Natural killer cell (primary cell): ENCODE data around the gene TRIM3. TPM values are rescaled to one million over a fixed set of nuclear protein-coding genes. Genes with fewer than 3 reads are reported as not detected.

Experiments used
- ATAC-seq, 3 donors: fragments of 150-1000 bp in 2 of 3; fragments of 200-7000 bp in 1 of 3; cut with Tn5 transposase; 1 replicate in 1 of 3; 2 replicates in 2 of 3; pipeline ENCODE4 v1.10.0; 2021; ENCODE audit warnings: mild to moderate bottlenecking in 2 of 3, moderate library complexity in 2 of 3
- DNase-seq, 2 donors: peaks; one replicate each; pipeline versions ENCODE4 v3.0.0 to v3.0.0-alpha.2; 2013 to 2021; ENCODE audit warnings: mixed read lengths in 1 of 2
- H3K27ac ChIP-seq: one replicate; pipeline ENCODE4 v1.5.1; 2013; ENCODE audit warnings: mild to moderate bottlenecking, low read length
- H3K27me3 ChIP-seq: one replicate; pipeline ENCODE4 v1.6.1; 2013; ENCODE audit warnings: low read length; ENCODE audit not compliant: control insufficient read depth, insufficient read depth
- H3K36me3 ChIP-seq: one replicate; pipeline ENCODE4 v1.6.1; 2013; ENCODE audit warnings: low read length; ENCODE audit not compliant: control insufficient read depth, insufficient read depth
- H3K4me1 ChIP-seq: one replicate; pipeline ENCODE4 v1.6.1; 2013; ENCODE audit warnings: low read length; ENCODE audit not compliant: control insufficient read depth, insufficient read depth
- H3K4me3 ChIP-seq: one replicate; pipeline ENCODE4 v1.5.1; 2013; ENCODE audit warnings: low read length
- H3K9me3 ChIP-seq: one replicate; pipeline ENCODE4 v1.6.1; 2013; ENCODE audit warnings: low read length; ENCODE audit not compliant: control insufficient read depth, insufficient read depth
- H3K27ac Mint-ChIP-seq, 2 donors: one replicate each; pipeline ENCODE4 v1.8.0; 2022; ENCODE audit warnings: mild to moderate bottlenecking in 2 of 2, mixed read lengths in 2 of 2, moderate library complexity in 1 of 2
- H3K27me3 Mint-ChIP-seq, 2 donors: one replicate each; pipeline ENCODE4 v1.8.0; 2022; ENCODE audit warnings: low read depth in 2 of 2, mixed read lengths in 2 of 2
- H3K36me3 Mint-ChIP-seq: one replicate; pipeline ENCODE4 v1.8.0; 2022; ENCODE audit warnings: mixed read lengths
- H3K4me1 Mint-ChIP-seq, 2 donors: one replicate each; pipeline ENCODE4 v1.8.0; 2022; ENCODE audit warnings: mixed read lengths in 2 of 2
- H3K4me3 Mint-ChIP-seq: one replicate; pipeline ENCODE4 v1.8.0; 2022; ENCODE audit warnings: mild to moderate bottlenecking, moderate library complexity, mixed read lengths
- H3K9me3 Mint-ChIP-seq, 2 donors: one replicate each; pipeline ENCODE4 v1.8.0; 2022; ENCODE audit warnings: mixed read lengths in 2 of 2
- WGBS: methylation state at CpG from one replicate; pipeline ENCODE4 v1.1.7; 2013; ENCODE audit warnings: missing lambda C conversion rate; ENCODE audit not compliant: insufficient coverage; 5-methylcytosine and 5-hydroxymethylcytosine counted together
- intact Hi-C: fragments of 100-400 bp; cut with micrococcal nuclease; formaldehyde crosslinking; loops from one replicate; pipeline ENCODE4 v1.14.2; 2022
- total RNA-seq, 4 donors: library from RNA; stranded (reverse); fragments of 120-200 nt in 1 of 4; gene quantifications; one replicate each; pipeline versions ENCODE4 v1.2.3 to v1.2.4, GENCODE V29; 2013 to 2022
- TF ChIP-seq, protein P1 (sequence below): fragments of 200-600 bp; IDR thresholded peaks from one replicate; pipeline ENCODE4 v1.8.0; 2022; ENCODE audit warnings: antibody characterized with exemption

The TRIM3 gene
- total RNA-seq, 3 donors from 2014 or later (not counting 1 experiment from before 2014, with no cell fraction given), result 26.4 to 30.9 (median 26.5) TPM

DNA sequence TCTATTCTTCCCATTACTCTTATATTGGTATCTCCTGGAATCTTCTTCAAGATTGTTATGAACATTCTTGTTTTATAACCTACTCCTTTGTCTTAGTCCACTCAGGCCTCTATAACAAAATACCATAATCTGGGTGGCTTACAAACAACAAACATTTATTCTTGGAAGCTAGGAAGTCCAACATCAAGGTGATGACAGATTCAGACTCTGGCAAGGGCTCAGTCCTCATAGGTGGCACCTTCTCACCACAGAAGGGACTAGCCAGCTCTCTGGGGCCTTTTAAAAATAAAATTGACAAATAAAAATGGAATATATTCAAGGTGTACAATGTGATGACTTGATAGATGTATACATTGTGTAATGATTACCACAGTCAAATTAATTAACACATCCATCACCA lies 43.1 kb upstream of the TRIM3 start:
- Histone ChIP-seq H3K36me3 (peaks cover 23% of the 10 kb centered on the region), H3K4me1 (no peaks in the 10 kb centered on the region), H3K9me3 (no peaks in the 10 kb centered on the region), H3K4me3 (no peak overlapping the region), H3K27ac (no peak overlapping the region), H3K27me3 (no peaks in the 10 kb centered on the region)
- H3K27me3 Mint-ChIP-seq, result no peaks in the 10 kb centered on the region
- no peak overlapping the region for H3K27ac Mint-ChIP-seq
- no peak overlapping the region for H3K4me3 Mint-ChIP-seq
- no peak for DNase-seq
- ATAC-seq, result no peak
- TF ChIP-seq, protein P1, sequence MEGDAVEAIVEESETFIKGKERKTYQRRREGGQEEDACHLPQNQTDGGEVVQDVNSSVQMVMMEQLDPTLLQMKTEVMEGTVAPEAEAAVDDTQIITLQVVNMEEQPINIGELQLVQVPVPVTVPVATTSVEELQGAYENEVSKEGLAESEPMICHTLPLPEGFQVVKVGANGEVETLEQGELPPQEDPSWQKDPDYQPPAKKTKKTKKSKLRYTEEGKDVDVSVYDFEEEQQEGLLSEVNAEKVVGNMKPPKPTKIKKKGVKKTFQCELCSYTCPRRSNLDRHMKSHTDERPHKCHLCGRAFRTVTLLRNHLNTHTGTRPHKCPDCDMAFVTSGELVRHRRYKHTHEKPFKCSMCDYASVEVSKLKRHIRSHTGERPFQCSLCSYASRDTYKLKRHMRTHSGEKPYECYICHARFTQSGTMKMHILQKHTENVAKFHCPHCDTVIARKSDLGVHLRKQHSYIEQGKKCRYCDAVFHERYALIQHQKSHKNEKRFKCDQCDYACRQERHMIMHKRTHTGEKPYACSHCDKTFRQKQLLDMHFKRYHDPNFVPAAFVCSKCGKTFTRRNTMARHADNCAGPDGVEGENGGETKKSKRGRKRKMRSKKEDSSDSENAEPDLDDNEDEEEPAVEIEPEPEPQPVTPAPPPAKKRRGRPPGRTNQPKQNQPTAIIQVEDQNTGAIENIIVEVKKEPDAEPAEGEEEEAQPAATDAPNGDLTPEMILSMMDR, result no peak
- intact Hi-C loops, result no loop called here
- H3K4me1 Mint-ChIP-seq, result no peaks in the 10 kb centered on the region
- H3K36me3 Mint-ChIP-seq, result peaks cover 23% of the 10 kb centered on the region
- H3K9me3 Mint-ChIP-seq, result no peaks in the 10 kb centered on the region

DNA sequence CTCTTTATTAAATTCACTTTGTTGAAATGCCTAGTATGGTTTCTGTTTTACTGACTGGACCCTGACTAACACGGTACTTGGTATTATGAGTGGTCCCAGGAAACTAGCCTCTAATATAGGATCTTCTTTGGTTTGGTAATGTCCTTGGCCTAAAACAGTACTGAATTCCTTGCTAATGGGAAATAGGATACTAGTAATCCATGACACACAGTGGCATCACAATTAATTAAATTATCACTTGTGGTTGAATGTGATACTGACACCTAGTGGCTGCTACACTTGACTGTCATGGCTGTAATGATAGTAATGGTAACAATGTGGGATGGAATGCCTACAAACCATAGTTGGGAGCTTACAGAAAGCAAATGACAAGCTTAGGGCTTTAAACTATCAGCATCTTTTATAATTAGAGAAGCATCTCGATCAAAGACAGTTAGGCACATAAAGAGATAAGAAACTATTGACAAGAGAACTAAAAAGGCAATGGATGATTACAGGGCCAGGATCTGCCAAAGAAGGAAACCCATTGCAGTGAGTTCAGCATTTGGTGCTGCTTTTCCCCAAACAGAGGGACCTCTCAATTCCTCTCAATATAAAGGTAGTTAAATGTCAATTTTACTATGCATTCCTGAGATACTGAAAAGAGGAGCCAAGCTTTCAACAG lies 32.0 kb upstream of the TRIM3 start:
- no peak overlapping the region for H3K27ac ChIP-seq
- peak overlapping the region in 1 of 2 donors; percentile 37 for H3K27ac Mint-ChIP-seq
- H3K9me3 Mint-ChIP-seq, result no peaks in the 10 kb centered on the region
- H3K27me3 ChIP-seq, result no peaks in the 10 kb centered on the region
- ATAC-seq (peak; percentile 64 to 73 (median 72)), DNase-seq (peak in 1 of 2 donors; percentile 68)
- TF ChIP-seq, protein P1, result peak; percentile 69
- no peaks in the 10 kb centered on the region for H3K27me3 Mint-ChIP-seq
- peaks cover 19% of the 10 kb centered on the region for H3K36me3 ChIP-seq
- intact Hi-C loops, result loop anchor here (1.0 kb wide), 1 partner anchor 126 kb away; no protein-coding TSS in a partner anchor
- no peak overlapping the region for H3K4me3 Mint-ChIP-seq
- peaks cover 15% of the 10 kb centered on the region for H3K36me3 Mint-ChIP-seq
- no peaks in the 10 kb centered on the region for H3K4me1 Mint-ChIP-seq
- H3K9me3 ChIP-seq, result no peaks in the 10 kb centered on the region
- no peak overlapping the region for H3K4me3 ChIP-seq
- WGBS, result 62% methylated on average over 2 of the region's 2 CpGs
- H3K4me1 ChIP-seq, result no peaks in the 10 kb centered on the region

DNA sequence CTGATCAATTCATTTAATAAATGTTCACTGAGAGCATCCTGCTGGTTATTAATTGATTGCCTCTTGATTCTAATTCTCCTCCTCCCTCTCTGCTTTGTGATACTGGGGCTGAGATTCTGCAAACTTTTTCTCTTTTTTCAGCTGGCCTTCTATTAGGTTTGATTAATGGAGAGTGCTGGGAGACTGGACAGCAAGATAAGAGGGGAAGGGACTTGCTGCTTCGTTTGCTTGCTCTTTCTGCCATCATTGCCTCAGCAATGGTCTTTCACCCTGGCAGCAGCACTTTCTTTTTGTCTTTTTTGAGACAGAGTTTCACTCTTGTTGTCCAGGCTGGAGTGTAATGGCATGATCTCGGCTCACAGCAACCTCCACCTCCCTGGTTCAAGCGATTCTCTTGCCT lies 30.4 kb upstream of the TRIM3 start:
- no peak overlapping the region for H3K4me3 ChIP-seq
- intact Hi-C loops, result no loop called here
- no peaks in the 10 kb centered on the region for H3K4me1 ChIP-seq
- 89% methylated on average over 2 of the region's 3 CpGs for WGBS
- TF ChIP-seq, protein P1, result no peak
- Mint-ChIP-seq H3K4me1 (no peaks in the 10 kb centered on the region), H3K9me3 (no peaks in the 10 kb centered on the region), H3K36me3 (peaks cover 15% of the 10 kb centered on the region), H3K27ac (no peak overlapping the region), H3K27me3 (no peaks in the 10 kb centered on the region), H3K4me3 (no peak overlapping the region)
- no peak overlapping the region for H3K27ac ChIP-seq
- H3K9me3 ChIP-seq, result no peaks in the 10 kb centered on the region
- H3K27me3 ChIP-seq, result no peaks in the 10 kb centered on the region
- ATAC-seq (no peak), DNase-seq (no peak)
- peaks cover 21% of the 10 kb centered on the region for H3K36me3 ChIP-seq

DNA sequence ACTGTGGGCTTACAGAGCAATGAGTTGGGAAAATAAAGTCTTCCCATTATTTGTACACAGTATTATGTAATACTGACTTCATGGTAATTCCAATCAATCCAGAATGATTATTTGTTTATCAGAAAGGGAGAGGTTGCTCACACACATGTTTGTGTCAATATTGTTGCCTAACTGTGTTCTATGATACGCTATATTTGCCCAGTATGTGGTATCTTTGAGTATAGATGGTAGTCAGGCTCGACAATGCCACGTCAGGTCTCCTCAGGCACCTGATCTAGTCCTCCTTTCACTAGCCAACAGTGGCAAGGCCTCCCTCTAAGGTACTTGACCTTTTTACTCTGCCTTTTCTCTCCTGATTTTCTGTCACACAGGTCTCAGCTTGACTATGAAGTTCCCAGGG lies 28.6 kb upstream of the TRIM3 start:
- intact Hi-C loops, result no loop called here
- Histone ChIP-seq H3K36me3 (peaks cover 36% of the 10 kb centered on the region), H3K27me3 (no peaks in the 10 kb centered on the region), H3K4me3 (no peak overlapping the region), H3K27ac (no peak overlapping the region), H3K9me3 (no peaks in the 10 kb centered on the region), H3K4me1 (no peaks in the 10 kb centered on the region)
- H3K36me3 Mint-ChIP-seq, result peaks cover 15% of the 10 kb centered on the region
- ATAC-seq (no peak), DNase-seq (no peak)
- 100% methylated on average over 3 of the region's 3 CpGs for WGBS
- no peaks in the 10 kb centered on the region for H3K4me1 Mint-ChIP-seq
- H3K27me3 Mint-ChIP-seq, result no peaks in the 10 kb centered on the region
- TF ChIP-seq, protein P1, result no peak
- H3K4me3 Mint-ChIP-seq, result no peak overlapping the region
- no peaks in the 10 kb centered on the region for H3K9me3 Mint-ChIP-seq
- no peak overlapping the region for H3K27ac Mint-ChIP-seq
